ENCODE measurements around the gene CXCL14.

The CXCL14 gene, protein sequence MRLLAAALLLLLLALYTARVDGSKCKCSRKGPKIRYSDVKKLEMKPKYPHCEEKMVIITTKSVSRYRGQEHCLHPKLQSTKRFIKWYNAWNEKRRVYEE

GRCh38 chr5:135578685-135579341 lies at the start of gene CXCL14:
CXCL14 (minus strand) TSS chr5:135578991; CDS start chr5:135578778, 213 bp downstream.
- no peak for DNase-seq (ENCODE audit: low spot score)

DNA sequence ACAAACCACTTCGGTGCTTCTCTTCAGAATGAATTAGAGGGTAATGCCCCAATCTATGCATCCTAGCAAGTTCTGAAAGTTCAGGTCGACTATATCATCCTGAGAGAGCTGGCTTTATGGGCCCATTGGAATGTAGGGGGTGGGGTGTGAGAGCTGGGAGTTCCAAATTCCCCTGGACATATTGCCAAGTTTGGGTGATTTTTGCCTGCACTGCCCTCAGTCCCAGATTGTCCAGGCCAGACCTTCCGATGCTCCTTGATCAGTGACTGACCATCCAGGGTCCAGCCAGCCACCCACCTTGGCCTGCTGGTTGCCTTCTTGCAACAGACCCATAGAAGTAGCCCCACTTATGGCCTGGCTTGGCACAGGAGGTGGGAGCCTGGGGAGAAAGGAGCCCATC lies 47.8 kb upstream of the CXCL14 start:
- no peak for DNase-seq (ENCODE audit: low spot score)

GRCh38 chr5:135625961-135626360 lies 47.2 kb upstream of the CXCL14 start:
- DNase-seq (ENCODE audit: low spot score) = no peak

DNA sequence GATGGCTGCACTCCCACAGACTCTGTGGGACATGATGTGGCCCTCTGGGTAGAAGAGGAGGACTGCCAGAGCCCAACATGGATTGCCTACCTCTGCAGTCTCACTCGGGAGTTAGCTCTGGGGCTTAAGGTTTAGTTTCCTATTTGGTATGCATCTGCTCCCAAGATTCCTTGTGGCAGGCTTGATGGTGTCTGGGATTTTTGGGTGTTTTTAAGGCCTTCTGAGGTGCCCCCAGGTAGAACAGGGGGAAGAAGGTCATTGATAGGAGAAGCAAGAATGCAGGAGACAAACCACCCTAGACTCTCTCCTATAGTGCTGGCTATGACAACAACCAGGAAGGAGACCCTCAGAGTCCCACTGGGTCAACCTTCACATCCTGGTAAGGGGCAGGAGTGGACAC lies 46.7 kb upstream of the CXCL14 start:
- DNase-seq (ENCODE audit: low spot score) = no peak

DNA sequence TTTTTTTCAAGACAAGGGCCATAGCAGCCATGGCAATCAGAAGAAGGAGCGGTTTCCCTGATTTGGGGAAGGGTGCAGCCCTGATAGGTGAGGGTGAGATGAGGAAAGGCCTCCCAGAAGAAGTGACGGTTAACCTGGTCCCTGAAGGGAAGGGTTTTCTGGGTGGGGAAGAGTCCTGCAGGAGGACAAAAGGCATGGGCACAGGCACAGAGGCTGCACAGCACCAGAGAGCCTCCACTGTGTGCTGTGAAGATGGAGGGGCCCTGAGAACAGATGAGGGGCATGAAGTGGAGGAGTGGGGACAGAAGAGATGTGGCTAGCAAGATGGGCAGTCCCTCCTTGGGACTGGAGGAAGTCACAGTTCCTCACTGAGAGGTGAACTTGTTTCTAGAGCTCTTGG lies 46.3 kb upstream of the CXCL14 start:
- DNase-seq (ENCODE audit: low spot score) = no peak

DNA sequence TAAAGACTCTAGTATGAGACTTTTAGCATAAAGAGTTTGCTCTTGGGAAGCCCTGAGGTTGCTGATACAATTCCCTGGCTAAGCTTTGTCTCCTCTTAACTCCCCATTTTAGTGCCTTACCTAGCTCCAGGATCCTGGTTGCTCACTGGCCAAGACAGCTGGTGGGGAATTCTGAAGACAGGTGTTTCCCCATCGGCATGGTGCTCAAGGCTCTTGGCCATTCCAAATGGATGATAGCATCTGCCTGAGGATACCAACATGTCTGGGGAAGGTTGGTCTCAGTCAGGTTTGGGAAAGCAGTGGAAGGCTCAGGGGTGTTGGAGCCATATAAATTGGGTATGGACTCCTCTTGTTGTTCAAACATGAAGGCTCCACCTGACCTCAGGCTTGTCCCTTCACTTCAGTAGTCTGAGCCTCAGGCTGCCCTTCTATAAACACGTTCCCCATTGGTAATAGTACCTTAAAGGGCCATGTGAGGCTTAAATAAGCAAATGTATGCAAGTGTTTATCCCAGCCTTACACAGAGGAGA lies 44.5 kb upstream of the CXCL14 start:
- no peak for DNase-seq (ENCODE audit: low spot score)

GRCh38 chr5:135615581-135616260 lies 36.9 kb upstream of the CXCL14 start:
- no peak for DNase-seq (ENCODE audit: low spot score)

DNA sequence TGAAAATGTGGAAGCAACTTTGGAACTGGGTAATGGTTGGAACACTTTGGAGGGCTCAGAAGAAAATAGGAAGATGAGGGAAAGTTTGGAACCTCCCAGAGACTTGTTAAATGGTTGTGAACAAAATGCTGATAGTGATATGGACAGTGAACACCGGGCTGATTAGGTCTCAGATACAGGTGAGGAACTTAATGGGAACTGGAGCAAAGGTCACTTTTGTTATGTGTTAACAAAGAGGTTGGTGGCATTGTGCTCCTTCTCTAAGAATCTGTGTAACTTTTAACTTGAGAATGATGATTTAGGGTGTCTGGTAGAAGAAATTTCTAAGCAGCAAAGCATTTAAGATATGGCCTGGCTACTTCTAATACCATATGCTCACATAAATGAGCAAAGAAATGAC lies 36.4 kb upstream of the CXCL14 start:
- no peak for DNase-seq (ENCODE audit: low spot score)

DNA sequence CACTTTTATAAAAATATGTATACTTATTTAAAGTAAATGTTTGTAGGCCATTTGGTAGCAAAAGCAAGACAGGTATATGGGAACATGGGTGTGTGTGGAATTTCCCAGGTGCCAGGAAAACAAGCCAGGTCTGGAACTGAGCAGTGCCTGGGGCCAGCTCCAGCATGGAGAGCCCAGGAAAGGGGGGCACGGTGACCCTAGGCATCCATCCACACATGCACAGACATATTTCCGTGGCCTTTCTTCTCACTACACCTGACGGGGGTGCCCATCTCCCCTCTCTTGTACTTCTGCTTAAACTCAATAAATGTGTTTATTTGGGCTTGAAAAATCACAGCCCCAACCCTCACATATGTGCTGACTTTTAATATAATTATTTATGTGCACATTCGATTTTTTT lies 31.2 kb upstream of the CXCL14 start:
- no peak for DNase-seq (ENCODE audit: low spot score)

DNA sequence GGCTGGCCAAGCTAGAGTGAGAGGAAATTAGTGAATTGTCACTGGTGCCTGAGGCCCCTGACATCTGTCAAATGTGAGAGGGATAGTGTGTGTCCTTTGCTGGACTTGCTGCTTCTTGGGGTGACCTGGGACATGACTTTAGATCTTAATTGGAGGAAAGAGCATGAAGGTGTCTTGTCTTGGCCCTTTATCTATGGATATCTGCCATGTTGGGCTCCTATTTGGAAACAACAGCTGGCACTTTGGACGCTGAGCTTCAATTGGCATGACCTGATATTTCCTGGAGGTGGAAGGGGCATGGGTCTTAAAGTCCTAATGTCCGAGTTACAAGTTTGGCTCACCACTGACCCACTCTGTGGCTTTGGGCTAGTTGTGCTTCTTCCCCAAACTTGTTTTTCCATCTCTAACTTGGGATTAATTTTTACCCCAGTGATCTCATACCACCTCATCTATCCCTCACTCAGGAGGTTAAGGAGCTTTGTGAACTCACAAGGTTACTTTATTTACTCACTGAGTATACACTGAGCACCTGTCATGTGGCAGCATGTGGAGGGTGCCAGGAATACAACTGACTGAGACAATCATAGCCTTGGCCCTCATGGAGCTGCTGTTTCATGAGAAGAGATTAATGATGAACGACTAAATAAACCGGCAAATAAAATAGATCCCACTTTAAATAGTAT lies 30.1 kb upstream of the CXCL14 start:
- DNase-seq (ENCODE audit: low spot score) = no peak

DNA sequence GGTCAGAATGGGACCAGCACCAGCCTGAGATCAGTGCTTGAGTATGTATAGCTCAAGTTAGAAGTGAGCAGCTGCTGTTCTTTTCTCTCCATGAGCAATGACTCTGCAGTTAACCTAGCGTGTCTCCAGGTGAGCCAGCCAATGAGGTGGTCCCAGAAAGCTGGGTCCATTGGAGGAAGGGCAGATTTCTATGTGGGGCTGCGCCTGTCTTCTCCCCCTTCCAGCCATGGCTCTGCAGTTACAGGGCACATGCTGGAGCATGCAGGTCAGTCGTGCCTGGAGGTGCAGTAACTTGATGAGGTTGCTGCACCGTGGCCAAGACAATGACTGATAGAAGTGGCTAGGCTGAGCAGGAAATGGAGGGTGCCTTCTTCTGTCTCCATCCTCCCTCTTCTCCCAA lies 29.6 kb upstream of the CXCL14 start:
- no peak for DNase-seq (ENCODE audit: low spot score)

DNA sequence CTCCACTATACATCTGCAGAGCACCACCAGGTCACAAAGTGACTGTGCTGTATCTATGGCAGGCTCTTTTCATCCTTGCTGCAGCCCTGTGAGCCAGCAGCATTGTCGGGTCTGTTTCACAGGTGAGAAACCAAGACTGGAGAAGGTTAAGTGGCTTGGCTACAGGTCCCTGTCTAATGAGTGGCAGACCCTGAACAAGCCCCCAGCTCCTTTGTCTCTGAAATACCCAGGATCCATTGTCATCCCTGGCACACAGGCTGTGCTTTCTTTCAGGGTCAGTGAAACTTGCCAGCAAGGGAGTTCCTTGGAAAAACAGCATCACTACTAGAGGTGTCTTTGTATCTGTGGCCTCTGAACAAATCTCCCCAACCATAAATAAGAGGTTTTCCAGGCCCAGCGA lies 27.6 kb upstream of the CXCL14 start:
- no peak for DNase-seq (ENCODE audit: low spot score)

- no peak for DNase-seq (ENCODE audit: low spot score)
Measured at GRCh38 chr5:135605221-135605620, 26.4 kb upstream of the CXCL14 start.

DNA sequence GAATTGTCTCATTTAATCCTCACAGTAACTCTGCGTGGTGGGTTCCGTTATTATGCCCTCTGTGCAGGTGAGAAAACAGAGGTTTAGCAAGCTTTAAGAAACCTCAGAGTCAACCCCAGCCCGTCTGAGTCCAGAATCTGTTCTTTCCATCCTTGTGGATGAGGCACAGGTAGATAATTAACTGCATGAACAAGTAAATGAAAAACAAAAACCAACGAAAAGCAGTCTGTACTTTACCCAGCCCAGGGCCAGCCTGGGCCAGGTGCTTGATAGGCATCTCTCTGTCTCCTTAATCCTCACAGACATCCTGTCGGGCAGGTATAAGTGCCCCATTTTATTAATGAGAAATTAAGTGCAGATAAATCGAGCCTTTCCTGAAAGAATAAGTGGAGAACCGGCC lies 25.3 kb upstream of the CXCL14 start:
- DNase-seq (ENCODE audit: low spot score) = no peak

DNA sequence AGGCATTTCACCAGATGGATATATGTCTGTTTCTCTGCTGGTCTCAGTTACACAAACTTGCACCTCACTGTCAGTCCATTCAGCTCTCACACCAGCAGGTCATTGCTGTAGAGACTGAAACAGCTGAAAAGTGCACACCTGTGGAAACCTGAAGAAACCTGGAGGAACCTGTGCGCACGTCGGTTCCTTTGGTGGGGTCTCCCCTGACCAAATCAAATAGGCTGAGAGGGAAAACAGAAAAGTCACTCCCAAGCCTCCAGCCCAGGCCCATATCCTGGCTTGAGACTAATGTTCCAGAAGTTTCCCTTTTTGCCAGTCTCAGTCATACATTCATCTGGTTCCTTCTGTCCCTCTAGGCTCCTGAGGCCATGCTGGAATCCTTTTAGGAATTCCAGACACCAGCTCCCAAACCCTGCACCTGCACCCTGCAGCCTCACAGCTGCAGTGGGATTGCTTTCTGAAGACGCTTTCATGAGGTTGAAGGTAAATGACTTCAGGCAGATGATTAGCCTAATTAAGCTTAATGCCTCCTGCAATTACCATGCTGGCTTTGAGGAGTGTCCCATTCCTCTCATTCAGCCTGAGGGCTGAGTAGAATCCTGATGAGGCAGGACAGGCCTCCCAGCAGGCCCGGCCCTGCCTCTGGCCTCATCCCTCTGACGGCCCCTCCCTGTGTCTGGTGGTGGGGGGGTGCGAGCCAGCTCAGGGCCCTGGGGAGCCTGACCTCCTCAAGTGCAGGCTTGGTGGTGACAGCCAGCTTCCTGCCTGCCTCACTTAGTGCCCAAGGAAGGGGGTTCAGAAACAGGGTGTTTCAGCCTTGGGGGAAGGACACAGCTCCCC lies 24.3 kb upstream of the CXCL14 start:
- DNase-seq (ENCODE audit: low spot score) = no peak

DNA sequence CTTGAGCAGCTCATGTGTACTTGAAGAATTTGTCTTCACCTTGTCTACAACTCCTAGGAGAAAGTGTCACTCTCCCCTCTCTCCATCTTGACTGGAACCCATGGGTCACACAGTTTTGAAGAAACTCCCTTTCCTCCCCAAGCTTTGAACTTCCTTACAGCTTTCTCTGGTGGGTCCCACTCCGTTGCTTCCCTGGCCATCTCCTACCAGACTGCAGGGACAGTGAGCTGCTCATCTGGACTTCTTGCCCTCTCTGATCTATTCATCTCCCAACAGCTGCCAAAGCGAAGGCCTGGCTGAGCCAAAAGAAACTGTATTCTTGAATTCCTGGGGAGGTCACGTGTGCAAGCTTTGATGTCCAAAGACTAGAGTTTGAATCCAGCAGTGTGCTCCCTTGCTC lies 22.7 kb upstream of the CXCL14 start:
- DNase-seq (ENCODE audit: low spot score) = no peak

GRCh38 chr5:135600971-135601381 lies 22.2 kb upstream of the CXCL14 start:
- no peak for DNase-seq (ENCODE audit: low spot score)

DNA sequence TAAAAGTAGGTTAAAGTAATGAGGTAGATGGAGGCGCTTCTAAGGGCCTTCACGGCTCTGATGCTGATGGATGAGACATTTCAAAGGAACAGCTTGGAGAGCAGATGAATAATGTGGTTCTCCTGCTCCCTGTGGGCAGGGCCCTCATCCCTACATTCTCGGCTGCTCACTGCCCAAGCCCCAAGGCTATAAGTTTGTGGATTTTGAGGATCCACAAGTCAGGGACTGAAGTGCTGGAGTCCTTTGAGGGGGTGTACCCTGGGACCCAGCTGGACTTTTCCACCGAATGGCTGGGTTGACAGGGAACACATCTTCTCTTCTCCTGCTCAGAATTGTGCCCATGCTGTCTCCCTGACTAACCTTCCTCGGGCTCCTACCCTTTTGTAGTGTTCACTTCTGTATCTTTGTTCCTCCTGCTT lies 21.4 kb upstream of the CXCL14 start:
- DNase-seq (ENCODE audit: low spot score) = no peak

DNA sequence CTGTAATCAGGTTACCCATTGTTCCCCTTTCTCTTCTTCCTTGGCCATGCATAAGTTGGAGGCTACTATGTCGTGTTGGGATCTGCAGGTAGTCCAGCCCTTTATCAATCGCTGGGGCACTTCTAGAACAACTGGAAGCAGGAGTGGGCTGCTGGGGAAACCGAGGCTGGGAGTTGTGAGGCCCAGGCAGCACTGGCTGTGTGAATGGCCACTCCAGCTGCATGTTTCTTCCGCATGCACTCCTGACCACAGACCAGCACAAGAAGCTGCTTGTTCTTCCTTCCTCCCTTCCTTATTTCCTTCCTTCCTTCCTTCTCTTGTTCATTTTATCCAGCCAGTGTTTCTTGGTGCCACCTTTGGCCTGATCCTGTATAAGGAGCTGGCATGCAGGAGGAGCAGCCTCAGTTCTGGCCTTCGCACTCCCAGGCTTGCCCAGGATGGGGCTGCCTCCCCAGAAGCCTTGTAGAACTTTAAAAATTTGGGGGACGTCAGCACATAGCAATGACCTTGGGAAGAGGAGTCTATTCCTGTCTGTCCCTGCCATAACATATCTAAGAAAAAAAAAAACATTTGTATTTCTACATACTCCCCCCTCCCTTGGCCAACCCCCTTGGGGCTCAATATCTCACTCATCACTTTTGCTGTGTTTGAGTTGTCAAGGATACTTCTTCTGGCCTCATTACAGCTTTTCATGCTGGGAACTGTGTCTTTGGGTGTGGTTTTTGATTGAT lies 20.8 kb upstream of the CXCL14 start:
- no peak for DNase-seq (ENCODE audit: low spot score)

GRCh38 chr5:135598691-135599395 lies 20.1 kb upstream of the CXCL14 start:
- DNase-seq (ENCODE audit: low spot score) = no peak

GRCh38 chr5:135596788-135597187 lies 18.0 kb upstream of the CXCL14 start:
- DNase-seq (ENCODE audit: low spot score) = no peak

All from germinal center (tissue), 1 donor.